Measurements from ENCODE around the gene PEX10.

DNA sequence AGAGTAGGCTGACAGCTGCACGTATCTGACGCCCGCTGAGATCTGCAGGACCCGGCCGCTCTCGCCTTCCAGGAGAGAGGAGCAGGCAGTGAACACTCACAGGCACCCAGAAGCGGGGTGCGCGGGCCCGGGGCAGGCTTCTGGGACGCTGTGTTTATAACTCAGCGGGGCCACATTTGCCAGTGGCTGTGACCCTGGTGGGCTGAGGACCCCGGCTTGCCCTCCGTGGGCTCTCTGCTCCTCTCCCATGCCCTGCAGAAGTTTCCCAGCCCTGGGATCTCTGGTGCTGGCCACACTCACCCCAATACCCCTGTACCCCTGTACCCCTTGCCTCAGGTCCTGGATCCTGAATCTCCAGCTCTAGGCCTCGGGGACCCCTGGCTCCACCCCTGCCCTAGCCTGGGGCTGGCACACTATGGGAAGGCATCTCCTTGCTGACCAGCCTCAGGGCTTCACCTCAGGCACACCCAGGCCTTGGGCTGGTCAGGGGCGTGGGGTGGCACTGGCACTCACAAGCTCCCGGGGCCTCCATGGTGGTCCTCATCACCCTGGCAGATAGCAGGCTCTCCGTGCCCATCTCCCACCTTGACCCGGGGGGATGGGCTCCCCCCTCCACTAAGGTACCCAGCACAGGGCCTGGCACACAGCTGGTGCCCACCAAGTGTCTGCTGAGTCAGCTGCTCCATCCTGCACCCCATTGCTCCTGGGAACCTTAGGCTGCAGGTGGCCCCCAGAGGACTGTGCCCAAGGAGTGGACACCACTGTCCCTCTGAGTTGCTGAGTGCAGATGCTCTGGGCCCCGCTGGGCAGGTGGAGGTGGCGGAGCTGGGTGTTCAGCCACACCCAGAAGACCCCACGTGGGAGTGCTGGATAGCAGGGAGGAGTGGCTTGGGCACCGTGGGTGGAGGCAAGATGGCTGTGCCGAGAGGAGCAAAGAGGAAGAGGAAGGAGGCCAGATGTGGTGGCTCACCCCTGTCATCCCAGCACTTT, 53.4 kb downstream of the PEX10 start:
- TF ChIP-seq POLR2A (IDR thresholded peaks at IDR 0.05; ENCODE audit: low read depth, low read length), result no peak
- no peak for TF ChIP-seq POLR2AphosphoS5 (IDR thresholded peaks at IDR 0.05; ENCODE audit: low read depth, low read length)
- no peak for TF ChIP-seq TAF1 (IDR thresholded peaks at IDR 0.05; ENCODE audit: low read depth, low read length)
- no peak for TF ChIP-seq SPI1 (IDR thresholded peaks at IDR 0.05; ENCODE audit: low read depth, low read length)
